Naive thymus-derived CD8-positive, alpha-beta T cell (primary cell): Measurements from ENCODE around the gene ZNF587. TPM values are rescaled to one million over a fixed set of nuclear protein-coding genes. Genes with fewer than 3 reads are reported as not detected.
"Not testable (repeated sequence)": the region's sequence is repeated elsewhere in the genome, so short reads cannot be mapped to it uniquely, and the experiment has no call there.

Experiments
- ATAC-seq, 2 donors: fragments of 150-1000 bp; cut with Tn5 transposase in 1 of 2; sonication (Bioruptor Pico), chemical (Tn5 transposase) in 1 of 2; 1 replicate in 1 of 2; 2 replicates in 1 of 2; pipeline ENCODE4 v1.10.0; 2021; ENCODE audit warnings: mild to moderate bottlenecking in 2 of 2, moderate library complexity in 2 of 2
- POLR2A ChIA-PET: fragments of 350-600 bp; sonication (Branson Sonifier 250); formaldehyde crosslinking; loops from one replicate; lab custom pipeline; 2021; ENCODE audit warnings: antibody characterized with exemption; lab: Charles Lee
- DNase-seq, 10 donors: peaks; one replicate each; pipeline versions ENCODE4 v3.0.0 to v3.0.0-alpha.2; 2020 to 2022
- H3K27ac Mint-ChIP-seq, 10 donors: one replicate each; pipeline ENCODE4 v1.8.0; 2020 to 2022; ENCODE audit warnings: mild to moderate bottlenecking in 10 of 10, mixed read lengths in 10 of 10, moderate library complexity in 4 of 10, inconsistent platforms in 1 of 10
- H3K27me3 Mint-ChIP-seq, 5 donors: one replicate each; pipeline ENCODE4 v1.8.0; 2021 to 2022; ENCODE audit warnings: mixed read lengths in 5 of 5
- H3K36me3 Mint-ChIP-seq, 3 donors: one replicate each; pipeline ENCODE4 v1.8.0; 2020 to 2022; ENCODE audit warnings: mixed read lengths in 3 of 3, mild to moderate bottlenecking in 2 of 3, inconsistent platforms in 1 of 3
- H3K4me1 Mint-ChIP-seq, 4 donors: one replicate each; pipeline ENCODE4 v1.8.0; 2021 to 2022; ENCODE audit warnings: mixed read lengths in 4 of 4
- H3K4me3 Mint-ChIP-seq, 10 donors: one replicate each; pipeline ENCODE4 v1.8.0; 2020 to 2022; ENCODE audit warnings: mild to moderate bottlenecking in 10 of 10, mixed read lengths in 10 of 10, moderate library complexity in 6 of 10, inconsistent platforms in 1 of 10
- H3K9me3 Mint-ChIP-seq, 9 donors: one replicate each; pipeline ENCODE4 v1.8.0; 2020 to 2022; ENCODE audit warnings: mixed read lengths in 9 of 9, mild to moderate bottlenecking in 3 of 9, inconsistent platforms in 1 of 9, moderate library complexity in 1 of 9
- polyA plus RNA-seq, 3 donors: library from polyadenylated mRNA; unstranded; fragments of 300-500 nt; fragmentation: Illumina TruSeq; gene quantifications; one replicate each; pipeline ENCODE4 v1.2.3, GENCODE V29; 2021
- total RNA-seq, 8 experiments: library from RNA in 2 of 8; stranded (reverse) in 2 of 8; gene quantifications; one replicate each; pipeline ENCODE4 v1.2.3 and lab custom pipeline; 2021 to 2026

ZNF587 gene
- total RNA-seq (10 to 100 TPM; 61.9 to 69.2 TPM), polyA plus RNA-seq (1 to 10 TPM; 1.3 to 7.4 (median 4.7) TPM), total RNA-seq (lab: John Stamatoyannopoulos, UW) (41.3 to 74.8 (median 55.5) reads per million in 6 experiments)

DNA sequence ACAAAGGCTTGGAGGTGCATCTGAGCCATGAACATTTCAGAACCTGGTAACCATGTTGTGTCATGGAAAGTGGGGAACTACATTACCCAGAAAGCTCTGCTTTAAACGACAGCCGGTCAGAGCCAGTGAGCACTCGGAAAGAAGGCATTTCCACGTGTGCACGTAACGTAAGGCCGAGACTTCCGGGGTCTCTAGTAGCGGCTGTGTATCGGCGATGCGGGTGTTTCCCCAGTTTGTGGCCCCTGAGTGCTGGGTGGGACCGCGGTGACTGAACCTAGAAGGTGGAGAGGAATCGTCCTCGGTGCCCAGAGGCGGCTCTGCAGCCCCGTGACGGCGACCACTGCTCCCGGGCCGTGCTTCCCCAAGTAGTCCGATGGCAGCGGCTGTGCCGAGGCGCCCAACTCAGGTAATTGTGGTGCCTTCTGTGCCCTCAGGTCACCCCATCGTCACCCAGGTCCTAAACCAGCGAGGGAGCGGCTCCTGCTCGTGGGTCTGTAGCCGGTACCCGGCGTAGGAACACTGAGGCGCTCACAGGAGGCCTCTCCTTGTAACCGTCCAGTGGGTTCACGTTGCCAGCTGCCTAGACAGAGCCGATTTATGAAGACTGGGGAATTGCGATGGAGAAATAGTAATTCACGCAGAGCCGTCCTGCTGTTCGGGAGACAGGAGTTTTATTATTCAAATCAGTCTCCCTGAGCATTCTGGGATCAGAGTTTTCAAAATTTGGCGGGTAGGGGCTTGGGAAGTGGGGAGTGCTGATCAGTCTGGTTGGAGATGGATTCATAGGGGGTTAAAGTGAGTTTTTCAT, at the start of gene ZNF587:
Gene ZNF587, plus strand, starts transcription at position 194 of the 808 bp plus-strand sequence. Its CDS starts 180 bp downstream, at position 374.
- peak; percentile 97 to 98 for ATAC-seq
- peak within 1 kb of the TSS; percentile 88 to 96 (median 95) for H3K4me3 Mint-ChIP-seq
- not testable (repeated sequence) for H3K27me3 Mint-ChIP-seq
- peaks cover 0 to 25% (median 11%) of the 10 kb centered on the region in 9 donors for H3K9me3 Mint-ChIP-seq
- peaks cover 18 to 39% (median 26%) of the 10 kb centered on the region in 4 donors for H3K4me1 Mint-ChIP-seq
- peaks cover 11 to 31% (median 29%) of the 10 kb centered on the region in 3 donors for H3K36me3 Mint-ChIP-seq
- POLR2A ChIA-PET: interaction anchor here (0.8 to 2.0 kb wide), 11 partner anchors 31 to 499 kb away, joined by 3 to 13 read pairs (median 4); partner anchors contain the start of genes ZNF154, ZNF417, ZNF418 and ZNF548
- DNase-seq: peak; percentile 64 to 93 (median 85)
- peak within 1 kb of the TSS; percentile 90 to 98 (median 97) for H3K27ac Mint-ChIP-seq

DNA sequence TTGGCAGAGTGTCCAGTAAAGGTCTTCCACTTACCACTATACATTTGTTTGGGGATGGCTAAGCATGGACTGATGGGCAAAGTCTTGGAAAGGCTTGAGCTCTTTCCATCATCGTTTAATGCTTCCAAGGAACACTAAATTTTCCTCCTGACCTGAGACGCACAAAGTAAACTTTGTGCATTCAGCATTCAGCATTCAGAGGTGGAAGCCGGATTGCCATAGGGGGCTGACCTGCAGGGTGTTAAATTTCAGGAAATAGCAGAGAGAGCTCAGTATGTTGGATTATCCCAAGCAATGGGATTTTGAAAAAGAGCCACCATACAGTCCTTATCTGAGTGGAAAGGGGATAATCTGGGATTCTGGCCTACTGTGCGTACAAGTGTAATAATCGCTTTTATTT, 49.0 kb upstream of the ZNF587 start:
- DNase-seq (no peak), ATAC-seq (no peak)
- Mint-ChIP-seq H3K4me3 (peak overlapping the region in 2 of 10 donors; percentile 0 to 3), H3K9me3 (peaks cover 0 to 19% (median under 1%) of the 10 kb centered on the region in 9 donors), H3K36me3 (peaks cover 7 to 45% (median 43%) of the 10 kb centered on the region in 3 donors), H3K27me3 (no peaks in the 10 kb centered on the region), H3K27ac (peak overlapping the region in 2 of 10 donors; percentile 13 to 51), H3K4me1 (peaks cover 15 to 38% (median 31%) of the 10 kb centered on the region in 4 donors)
- POLR2A ChIA-PET: interaction anchor here (2.8 kb wide), 1 partner anchor 19 kb away, joined by 10 read pairs; no protein-coding TSS in a partner anchor

DNA sequence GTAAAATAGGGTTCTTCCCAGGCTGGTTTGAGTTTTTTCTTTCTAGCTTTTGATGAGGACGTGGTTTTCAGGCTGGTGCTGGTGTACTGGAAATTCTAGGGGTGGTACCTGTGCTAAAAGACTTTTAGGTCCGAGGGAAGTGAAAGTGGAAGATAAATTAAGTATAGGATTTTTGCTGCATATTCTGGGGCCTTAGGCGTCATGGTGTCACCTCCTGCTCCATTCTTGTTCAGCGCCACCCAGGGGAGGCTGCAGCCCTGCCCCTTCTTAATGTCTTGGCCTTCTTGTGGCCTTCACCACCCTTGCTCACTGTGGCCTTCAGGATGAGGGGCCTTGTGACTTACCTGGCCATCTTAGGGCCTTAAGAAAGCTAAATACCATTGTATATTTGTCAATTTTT, 47.4 kb upstream of the ZNF587 start:
- POLR2A ChIA-PET: interaction anchor here (0.8 to 2.8 kb wide), 2 partner anchors 18 to 33 kb away, joined by 3 to 10 read pairs; partner anchors contain the start of gene ZNF586

DNA sequence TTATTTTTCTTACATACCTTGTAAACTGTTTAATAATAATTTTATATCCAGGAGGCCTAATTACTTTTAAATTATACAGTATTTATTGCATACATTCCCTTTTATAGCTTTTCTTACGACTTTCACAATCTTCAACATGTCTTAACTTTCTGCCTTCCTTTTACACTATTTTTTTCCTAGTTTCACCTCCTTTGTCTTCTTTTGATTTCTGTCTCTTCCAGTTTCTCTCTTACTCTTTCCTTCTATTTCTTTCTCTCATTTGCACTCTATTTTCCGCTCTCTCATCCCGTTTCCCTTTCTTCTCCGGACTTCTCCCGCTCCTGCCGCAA, 46.4 kb upstream of the ZNF587 start:
- POLR2A ChIA-PET: no interaction called here
- Mint-ChIP-seq H3K27ac (peak overlapping the region; percentile 1 to 96 (median 82)), H3K4me3 (peak overlapping the region; percentile 74 to 94 (median 84)), H3K4me1 (peaks cover 15 to 41% (median 34%) of the 10 kb centered on the region in 4 donors), H3K9me3 (peaks cover 0 to 9% (median 0%) of the 10 kb centered on the region in 9 donors), H3K36me3 (peaks cover 0 to 52% (median 37%) of the 10 kb centered on the region in 3 donors), H3K27me3 (no peaks in the 10 kb centered on the region)
- ATAC-seq (no peak), DNase-seq (no peak)

More for the DNA sequence above, 47.4 kb upstream of the ZNF587 start:
- H3K36me3 Mint-ChIP-seq: peaks cover 0 to 44% (median 33%) of the 10 kb centered on the region in 3 donors
- DNase-seq (no peak), ATAC-seq (peak in 1 of 2 donors; percentile 41)
- peaks cover 0 to 9% (median 0%) of the 10 kb centered on the region in 9 donors for H3K9me3 Mint-ChIP-seq
- H3K4me3 Mint-ChIP-seq: peak overlapping the region in 1 of 10 donors; percentile 29
- peaks cover 15 to 41% (median 33%) of the 10 kb centered on the region in 4 donors for H3K4me1 Mint-ChIP-seq
- no peaks in the 10 kb centered on the region for H3K27me3 Mint-ChIP-seq
- H3K27ac Mint-ChIP-seq: peak overlapping the region in 6 of 10 donors; percentile 27 to 85 (median 44)

DNA sequence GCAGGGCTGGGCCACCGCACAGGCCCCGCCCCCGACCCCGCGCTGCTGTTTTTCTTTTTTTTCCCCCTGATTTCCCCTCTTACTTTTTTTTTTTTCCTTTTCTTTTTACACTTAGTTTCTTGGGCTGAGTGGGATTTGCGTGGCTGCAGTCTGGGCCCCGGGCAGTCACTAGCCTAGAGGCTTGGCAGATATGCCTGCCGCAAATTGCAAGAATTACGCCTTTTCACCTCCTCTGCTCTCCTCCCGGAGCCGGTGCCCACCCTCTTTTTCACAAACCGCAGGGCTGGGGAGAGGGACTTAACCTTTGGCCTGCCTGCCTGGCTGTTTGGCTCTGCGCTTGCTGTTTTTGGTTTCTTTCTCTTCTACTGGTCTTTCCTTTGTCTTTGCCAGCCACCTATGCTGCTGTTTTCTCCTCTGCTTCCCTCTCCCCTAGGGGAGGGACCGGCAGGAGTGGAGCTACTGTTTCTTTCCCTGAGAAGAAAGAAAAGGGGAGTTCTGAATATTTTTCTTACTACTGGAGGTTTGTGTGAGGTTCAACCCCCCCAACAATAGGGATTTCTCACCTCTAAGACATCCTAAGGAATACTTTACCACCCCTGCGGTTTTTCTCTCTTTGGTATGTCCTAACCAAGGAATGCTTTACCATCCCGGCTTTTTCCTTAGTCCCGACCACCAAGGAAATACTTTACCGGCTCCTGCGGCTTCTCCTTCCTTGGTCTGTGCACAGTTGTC, 45.9 kb upstream of the ZNF587 start:
- Mint-ChIP-seq H3K36me3 (peaks cover 0 to 56% (median 41%) of the 10 kb centered on the region in 3 donors), H3K27ac (peak overlapping the region; percentile 21 to 96 (median 82)), H3K27me3 (no peaks in the 10 kb centered on the region), H3K4me3 (peak overlapping the region; percentile 74 to 94 (median 84)), H3K9me3 (peaks cover 0 to 9% (median 0%) of the 10 kb centered on the region in 9 donors), H3K4me1 (peaks cover 17 to 43% (median 35%) of the 10 kb centered on the region in 4 donors)
- DNase-seq: peak in 6 of 10 donors; percentile 5 to 30 (median 16)
- POLR2A ChIA-PET: no interaction called here
- peak; percentile 59 to 76 for ATAC-seq

DNA sequence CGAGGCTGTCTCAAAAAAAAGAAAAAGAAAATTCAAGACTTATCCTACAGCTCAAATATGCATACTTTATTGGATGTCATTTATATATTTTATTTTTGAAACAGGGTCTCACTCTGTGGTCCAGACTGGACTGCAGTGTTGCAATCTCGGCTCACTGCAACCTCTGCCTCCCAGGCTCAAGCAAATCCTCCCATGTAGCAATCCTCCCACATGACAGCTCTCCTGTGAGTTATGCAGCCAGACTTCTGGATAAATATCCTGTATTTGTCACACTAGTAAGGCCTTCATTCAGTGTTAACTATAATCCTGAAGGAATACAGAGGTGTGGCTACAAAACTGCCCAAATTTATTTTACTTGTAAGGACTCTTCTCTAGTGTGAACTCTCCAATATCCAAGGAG, 42.1 kb upstream of the ZNF587 start:
- DNase-seq: no peak
- H3K4me3 Mint-ChIP-seq: no peak overlapping the region
- peak overlapping the region in 1 of 10 donors; percentile 41 for H3K27ac Mint-ChIP-seq
- peaks cover 22 to 58% (median 44%) of the 10 kb centered on the region in 4 donors for H3K4me1 Mint-ChIP-seq
- H3K36me3 Mint-ChIP-seq: peaks cover 0 to 58% (median 34%) of the 10 kb centered on the region in 3 donors
- peaks cover 0 to 2% (median 0%) of the 10 kb centered on the region in 9 donors for H3K9me3 Mint-ChIP-seq
- no peaks in the 10 kb centered on the region for H3K27me3 Mint-ChIP-seq
- POLR2A ChIA-PET: no interaction called here
- no peak for ATAC-seq

DNA sequence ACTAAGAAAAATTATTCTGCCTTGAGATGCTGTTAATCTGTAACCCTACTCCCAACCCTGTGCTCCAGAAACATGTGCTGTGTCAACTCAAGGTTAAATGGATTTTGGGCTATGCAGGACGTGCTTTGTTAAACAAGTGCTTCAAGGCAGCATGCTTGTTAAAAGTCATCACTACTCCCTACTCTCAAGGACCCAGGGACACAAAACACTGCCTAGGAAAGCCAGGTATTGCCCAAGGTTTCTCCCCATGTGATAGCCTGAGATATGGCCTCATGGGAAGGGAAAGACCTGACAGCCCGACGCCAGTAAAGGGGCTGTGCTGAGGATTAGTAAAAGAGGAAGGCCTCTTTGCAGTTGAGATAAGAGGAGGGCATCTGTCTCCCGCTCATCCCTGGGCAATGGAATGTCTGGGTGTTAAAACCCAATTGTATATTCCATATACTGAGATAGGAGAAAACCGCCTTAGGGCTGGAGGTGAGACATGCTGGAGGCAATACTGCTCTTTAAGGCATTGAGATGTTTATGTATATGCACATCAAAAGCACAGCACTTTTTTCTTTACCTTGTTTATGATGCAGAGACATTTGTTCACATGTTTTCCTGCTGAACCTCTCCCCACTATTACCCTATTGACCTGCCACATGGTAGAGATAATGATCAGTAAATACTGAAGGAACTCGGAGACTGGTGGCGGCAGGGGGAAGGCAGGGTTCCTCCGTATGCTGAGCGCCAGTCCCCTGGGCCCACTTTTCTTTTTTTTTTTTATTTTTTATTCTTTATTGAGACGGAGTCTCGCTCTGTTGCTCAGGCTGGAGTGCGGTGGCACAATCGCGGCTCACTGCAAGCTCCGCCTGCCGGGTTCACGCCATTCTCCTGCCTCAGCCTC, 39.0 kb upstream of the ZNF587 start:
- ATAC-seq, H3K9me3 Mint-ChIP-seq, DNase-seq, H3K27me3 Mint-ChIP-seq, POLR2A ChIA-PET: not testable (repeated sequence)
- Mint-ChIP-seq H3K27ac (peak overlapping the region in 3 of 10 donors; percentile 19 to 79 (median 62)), H3K36me3 (peaks cover 0 to 49% (median 34%) of the 10 kb centered on the region in 3 donors), H3K4me1 (peaks cover 18 to 64% (median 52%) of the 10 kb centered on the region in 4 donors), H3K4me3 (peak overlapping the region in 1 of 10 donors; percentile 14)

DNA sequence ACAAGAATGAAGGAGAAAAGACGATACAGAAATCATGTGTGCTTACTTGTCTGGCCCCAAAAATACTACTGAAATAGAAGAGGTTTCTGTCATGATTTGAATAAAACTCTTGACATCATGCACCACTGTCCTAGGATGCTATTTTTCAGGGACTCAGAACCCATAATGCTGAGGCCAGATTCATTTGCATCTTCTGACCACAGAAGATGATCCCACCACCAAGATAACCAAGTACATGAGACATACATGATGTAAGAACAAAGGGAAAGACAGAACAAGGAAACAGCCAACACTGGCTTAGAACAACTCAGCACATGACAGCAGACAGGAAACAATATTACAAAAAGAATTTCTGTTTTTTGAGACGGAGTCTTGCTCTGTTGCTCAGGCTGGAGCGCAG, 37.4 kb upstream of the ZNF587 start:
- Mint-ChIP-seq H3K27me3 (no peaks in the 10 kb centered on the region), H3K27ac (peak overlapping the region; percentile 15 to 99 (median 71)), H3K4me3 (peak overlapping the region; percentile 7 to 99 (median 78)), H3K9me3 (no peaks in the 10 kb centered on the region), H3K36me3 (peaks cover 0 to 39% (median 28%) of the 10 kb centered on the region in 3 donors), H3K4me1 (peaks cover 18 to 64% (median 55%) of the 10 kb centered on the region in 4 donors)
- no peak for ATAC-seq
- peak in 1 of 10 donors; percentile 5 for DNase-seq
- POLR2A ChIA-PET: interaction anchor here (0.7 kb wide), 2 partner anchors 28 to 43 kb away, joined by 3 to 6 read pairs; partner anchors contain the start of gene ZNF586

DNA sequence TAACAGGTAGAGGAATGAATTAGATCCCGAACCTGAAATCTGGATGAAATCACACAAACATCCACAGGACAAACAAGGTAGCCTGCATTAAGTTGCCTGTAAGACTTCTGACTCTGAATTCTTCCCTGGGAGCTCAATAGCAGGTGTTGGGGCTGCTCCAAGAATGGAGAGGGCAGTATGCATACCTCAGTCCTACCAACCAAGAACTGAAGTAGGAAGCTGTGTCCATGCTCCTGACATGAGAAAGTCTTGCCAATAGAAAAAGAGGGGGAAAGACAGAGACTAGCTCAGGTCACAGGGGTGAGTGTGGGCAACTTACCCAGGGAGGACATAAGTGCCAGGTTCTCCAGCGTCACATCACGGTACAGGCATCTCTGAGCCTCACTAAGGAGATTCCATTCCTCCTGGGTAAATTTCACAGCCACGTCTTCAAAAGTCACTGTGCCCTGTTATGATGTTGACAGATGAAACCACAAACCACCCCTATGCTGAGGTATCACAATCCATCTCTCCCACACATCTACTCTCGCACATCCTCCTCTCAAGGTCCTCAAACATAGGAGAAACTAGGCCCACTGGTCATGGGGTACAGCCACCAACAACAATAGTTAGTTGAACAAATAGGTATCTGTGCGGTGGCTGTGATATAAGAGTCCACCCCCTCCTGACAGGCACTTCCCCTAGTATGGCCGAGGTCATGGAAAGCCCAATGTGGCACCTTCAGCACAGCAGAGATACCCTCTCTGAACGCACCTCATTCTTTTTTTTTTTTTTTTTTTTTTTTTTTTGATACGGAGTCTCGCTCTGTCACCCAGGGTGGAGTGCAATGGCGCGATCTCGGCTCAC, 36.5 kb upstream of the ZNF587 start:
- H3K27ac Mint-ChIP-seq: peak overlapping the region; percentile 15 to 99 (median 86)
- not testable (repeated sequence) for H3K9me3 Mint-ChIP-seq, ATAC-seq, DNase-seq, H3K27me3 Mint-ChIP-seq
- peaks cover 0 to 31% (median 21%) of the 10 kb centered on the region in 3 donors for H3K36me3 Mint-ChIP-seq
- POLR2A ChIA-PET: interaction anchor here (0.7 kb wide), 1 partner anchor 509 kb away, joined by 3 read pairs; no protein-coding TSS in a partner anchor
- peak overlapping the region; percentile 67 to 99 (median 88) for H3K4me3 Mint-ChIP-seq
- H3K4me1 Mint-ChIP-seq: peaks cover 18 to 64% (median 54%) of the 10 kb centered on the region in 4 donors

DNA sequence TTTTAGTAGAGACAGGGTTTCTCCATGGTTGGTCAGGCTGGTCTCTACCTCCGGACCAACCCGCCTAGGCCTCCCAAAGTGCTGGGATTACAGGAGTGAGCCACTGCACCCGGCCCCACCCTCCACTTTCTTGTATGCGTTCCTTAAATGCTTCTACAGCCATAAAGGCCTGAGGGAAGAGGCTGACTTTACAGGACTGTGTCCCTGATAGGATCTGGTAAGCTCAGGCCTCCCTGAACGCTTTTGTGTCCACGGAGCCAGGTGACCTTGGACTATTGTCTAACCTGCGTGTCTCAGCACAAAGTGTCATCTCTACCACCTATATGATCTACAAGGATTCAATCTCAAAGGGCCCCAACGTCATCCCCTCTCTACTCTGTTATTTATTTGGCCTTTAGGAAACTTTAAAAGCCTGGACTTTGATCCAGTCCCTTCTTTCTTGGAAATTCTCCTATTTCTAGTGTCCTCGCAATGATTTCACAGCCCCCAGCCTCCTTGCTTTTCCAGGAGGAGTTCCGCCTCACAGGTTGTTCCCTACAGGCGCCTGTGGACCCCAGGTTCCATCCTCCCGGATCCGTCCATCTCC, 35.6 kb upstream of the ZNF587 start:
- no peak for DNase-seq
- H3K9me3 Mint-ChIP-seq: no peaks in the 10 kb centered on the region
- no peaks in the 10 kb centered on the region for H3K27me3 Mint-ChIP-seq
- H3K27ac Mint-ChIP-seq: peak overlapping the region; percentile 91 to 99 (median 98)
- ATAC-seq: no peak
- H3K36me3 Mint-ChIP-seq: peaks cover 0 to 25% (median 15%) of the 10 kb centered on the region in 3 donors
- H3K4me3 Mint-ChIP-seq: peak overlapping the region; percentile 91 to 99 (median 96)
- POLR2A ChIA-PET: interaction anchor here (0.7 to 1.6 kb wide), 4 partner anchors 45 to 508 kb away, joined by 3 to 6 read pairs (median 5); partner anchors contain the start of genes ZNF154, ZNF551 and ZNF586
- peaks cover 16 to 64% (median 55%) of the 10 kb centered on the region in 4 donors for H3K4me1 Mint-ChIP-seq
